Mononuclear cell (primary cell): Measurements from ENCODE around the gene KIF6. TPM values are rescaled to one million over a fixed set of nuclear protein-coding genes. Genes with fewer than 3 reads are reported as not detected.
"Not testable (repeated sequence)": the region's sequence is repeated elsewhere in the genome, so short reads cannot be mapped to it uniquely, and the experiment has no call there.

ENCODE experiments used
- H3K27me3 ChIP-seq: 2 replicates; pipeline ENCODE4 v1.6.0; 2011; ENCODE audit warnings: low read length, control low read depth; ENCODE audit not compliant: insufficient read depth
- H3K4me1 ChIP-seq: 2 replicates; pipeline ENCODE4 v1.5.1; 2011; ENCODE audit warnings: mild to moderate bottlenecking, low read length, control low read depth; ENCODE audit not compliant: insufficient read depth
- H3K4me3 ChIP-seq: 2 replicates; pipeline ENCODE4 v1.5.1; 2011; ENCODE audit warnings: mild to moderate bottlenecking, low read length, moderate library complexity
- H3K9me3 ChIP-seq: 2 replicates; pipeline ENCODE4 v1.5.1; 2011; ENCODE audit warnings: low read depth, mild to moderate bottlenecking, control low read depth, low read length
- total RNA-seq: library from RNA; depleted of rRNA; stranded (reverse); fragments of >200 nt; gene quantifications from one replicate; pipeline ENCODE4 v1.2.3, GENCODE V29; 2012

KIF6 gene
- total RNA-seq, 1 donor, result not detected

- H3K27me3 ChIP-seq, result no peaks in the 10 kb centered on the region
- H3K4me3 ChIP-seq, result no peak overlapping the region
- H3K4me1 ChIP-seq, result no peaks in the 10 kb centered on the region
- no peaks in the 10 kb centered on the region for H3K9me3 ChIP-seq
These were observed 27.9 kb upstream of the KIF6 start for GRCh38 chr6:39752835-39753724.

- no peaks in the 10 kb centered on the region for H3K27me3 ChIP-seq
- H3K9me3 ChIP-seq, result no peaks in the 10 kb centered on the region
- no peak overlapping the region for H3K4me3 ChIP-seq
- no peaks in the 10 kb centered on the region for H3K4me1 ChIP-seq
These were observed 21.6 kb upstream of the KIF6 start for GRCh38 chr6:39746795-39747194.

GRCh38 chr6:39733704-39734103 lies 8.5 kb upstream of the KIF6 start:
- Histone ChIP-seq H3K4me1 (no peaks in the 10 kb centered on the region), H3K4me3 (no peak overlapping the region), H3K9me3 (no peaks in the 10 kb centered on the region), H3K27me3 (no peaks in the 10 kb centered on the region)

- H3K4me1 ChIP-seq, result no peaks in the 10 kb centered on the region
- H3K9me3 ChIP-seq, result no peaks in the 10 kb centered on the region
- no peak overlapping the region for H3K4me3 ChIP-seq
- H3K27me3 ChIP-seq, result no peaks in the 10 kb centered on the region
These were observed 6.4 kb upstream of the KIF6 start for GRCh38 chr6:39731565-39731964.

GRCh38 chr6:39729945-39730344 lies 4.7 kb upstream of the KIF6 start:
- peaks cover 6% of the 10 kb centered on the region for H3K4me1 ChIP-seq
- no peaks in the 10 kb centered on the region for H3K9me3 ChIP-seq
- no peak overlapping the region for H3K4me3 ChIP-seq
- H3K27me3 ChIP-seq, result no peaks in the 10 kb centered on the region

GRCh38 chr6:39725632-39725997 lies 407 bp upstream of the KIF6 start:
- H3K27me3 ChIP-seq, result no peaks in the 10 kb centered on the region
- peak overlapping the region; percentile 55 for H3K4me3 ChIP-seq
- H3K4me1 ChIP-seq, result peaks cover 9% of the 10 kb centered on the region
- H3K9me3 ChIP-seq, result no peaks in the 10 kb centered on the region

GRCh38 chr6:39723350-39723749 lies 1.9 kb downstream of the KIF6 start:
- not testable (repeated sequence) for H3K27me3 ChIP-seq, H3K9me3 ChIP-seq, H3K4me3 ChIP-seq, H3K4me1 ChIP-seq

- no peak overlapping the region for H3K4me3 ChIP-seq
- H3K9me3 ChIP-seq, result no peaks in the 10 kb centered on the region
- no peaks in the 10 kb centered on the region for H3K27me3 ChIP-seq
- no peaks in the 10 kb centered on the region for H3K4me1 ChIP-seq
These were observed 10.4 kb downstream of the KIF6 start for GRCh38 chr6:39714802-39715201.

- H3K9me3 ChIP-seq, result no peaks in the 10 kb centered on the region
- H3K27me3 ChIP-seq, result no peaks in the 10 kb centered on the region
- H3K4me1 ChIP-seq, result peaks cover 9% of the 10 kb centered on the region
- no peak overlapping the region for H3K4me3 ChIP-seq
These were observed 17.1 kb downstream of the KIF6 start for GRCh38 chr6:39707962-39708683.

GRCh38 chr6:39706819-39707335 lies 18.3 kb downstream of the KIF6 start:
- H3K4me1 ChIP-seq, result peaks cover 9% of the 10 kb centered on the region
- no peaks in the 10 kb centered on the region for H3K27me3 ChIP-seq
- H3K4me3 ChIP-seq, result no peak overlapping the region
- no peaks in the 10 kb centered on the region for H3K9me3 ChIP-seq

GRCh38 chr6:39702265-39702664 lies 22.9 kb downstream of the KIF6 start:
- H3K27me3 ChIP-seq, result no peaks in the 10 kb centered on the region
- peaks cover 2% of the 10 kb centered on the region for H3K4me1 ChIP-seq
- no peak overlapping the region for H3K4me3 ChIP-seq
- no peaks in the 10 kb centered on the region for H3K9me3 ChIP-seq

GRCh38 chr6:39700362-39700761 lies 24.8 kb downstream of the KIF6 start:
- H3K4me3 ChIP-seq, result no peak overlapping the region
- H3K27me3 ChIP-seq, result no peaks in the 10 kb centered on the region
- no peaks in the 10 kb centered on the region for H3K4me1 ChIP-seq
- H3K9me3 ChIP-seq, result no peaks in the 10 kb centered on the region

GRCh38 chr6:39698789-39699188 lies 26.4 kb downstream of the KIF6 start:
- Histone ChIP-seq H3K4me3 (no peak overlapping the region), H3K27me3 (no peaks in the 10 kb centered on the region), H3K4me1 (no peaks in the 10 kb centered on the region), H3K9me3 (no peaks in the 10 kb centered on the region)

GRCh38 chr6:39696986-39697788 lies 28.0 kb downstream of the KIF6 start:
- no peaks in the 10 kb centered on the region for H3K27me3 ChIP-seq
- H3K9me3 ChIP-seq, result no peaks in the 10 kb centered on the region
- no peak overlapping the region for H3K4me3 ChIP-seq
- no peaks in the 10 kb centered on the region for H3K4me1 ChIP-seq

- H3K4me1 ChIP-seq, result no peaks in the 10 kb centered on the region
- H3K4me3 ChIP-seq, result no peak overlapping the region
- H3K27me3 ChIP-seq, result no peaks in the 10 kb centered on the region
- H3K9me3 ChIP-seq, result no peaks in the 10 kb centered on the region
These were observed 29.8 kb downstream of the KIF6 start for GRCh38 chr6:39695447-39695846.
